ENCODE measurements around the gene SMG6. TPM values are rescaled to one million over a fixed set of nuclear protein-coding genes. Genes with fewer than 3 reads are reported as not detected.

The SMG6 gene
- total and polyA plus RNA-seq, 2 of the 8 experiments (the other 6 are each of a cell fraction or from before 2014, with no cell fraction given): 18.5 to 25.2 TPM

DNA sequence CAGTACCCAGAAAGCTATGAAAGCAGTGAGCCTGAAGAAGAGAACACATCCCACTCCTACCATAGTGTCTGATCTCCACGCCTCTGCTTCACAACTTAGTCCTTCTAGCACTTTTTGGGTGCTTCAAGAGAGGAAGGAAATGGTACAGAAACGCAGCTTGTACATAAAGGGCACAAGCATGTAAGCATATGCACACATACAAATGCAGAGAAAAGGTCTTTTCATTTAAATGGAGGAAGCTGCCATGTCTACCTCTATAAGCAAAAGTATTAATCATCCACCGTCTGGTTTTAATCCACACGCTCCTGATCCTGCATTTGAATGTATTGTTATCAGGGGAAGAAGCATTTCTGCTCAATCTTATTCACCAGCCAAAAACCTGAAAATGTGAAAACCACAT, 148.0 kb downstream of the SMG6 start (continued):
- TF ChIP-seq, protein P1, sequence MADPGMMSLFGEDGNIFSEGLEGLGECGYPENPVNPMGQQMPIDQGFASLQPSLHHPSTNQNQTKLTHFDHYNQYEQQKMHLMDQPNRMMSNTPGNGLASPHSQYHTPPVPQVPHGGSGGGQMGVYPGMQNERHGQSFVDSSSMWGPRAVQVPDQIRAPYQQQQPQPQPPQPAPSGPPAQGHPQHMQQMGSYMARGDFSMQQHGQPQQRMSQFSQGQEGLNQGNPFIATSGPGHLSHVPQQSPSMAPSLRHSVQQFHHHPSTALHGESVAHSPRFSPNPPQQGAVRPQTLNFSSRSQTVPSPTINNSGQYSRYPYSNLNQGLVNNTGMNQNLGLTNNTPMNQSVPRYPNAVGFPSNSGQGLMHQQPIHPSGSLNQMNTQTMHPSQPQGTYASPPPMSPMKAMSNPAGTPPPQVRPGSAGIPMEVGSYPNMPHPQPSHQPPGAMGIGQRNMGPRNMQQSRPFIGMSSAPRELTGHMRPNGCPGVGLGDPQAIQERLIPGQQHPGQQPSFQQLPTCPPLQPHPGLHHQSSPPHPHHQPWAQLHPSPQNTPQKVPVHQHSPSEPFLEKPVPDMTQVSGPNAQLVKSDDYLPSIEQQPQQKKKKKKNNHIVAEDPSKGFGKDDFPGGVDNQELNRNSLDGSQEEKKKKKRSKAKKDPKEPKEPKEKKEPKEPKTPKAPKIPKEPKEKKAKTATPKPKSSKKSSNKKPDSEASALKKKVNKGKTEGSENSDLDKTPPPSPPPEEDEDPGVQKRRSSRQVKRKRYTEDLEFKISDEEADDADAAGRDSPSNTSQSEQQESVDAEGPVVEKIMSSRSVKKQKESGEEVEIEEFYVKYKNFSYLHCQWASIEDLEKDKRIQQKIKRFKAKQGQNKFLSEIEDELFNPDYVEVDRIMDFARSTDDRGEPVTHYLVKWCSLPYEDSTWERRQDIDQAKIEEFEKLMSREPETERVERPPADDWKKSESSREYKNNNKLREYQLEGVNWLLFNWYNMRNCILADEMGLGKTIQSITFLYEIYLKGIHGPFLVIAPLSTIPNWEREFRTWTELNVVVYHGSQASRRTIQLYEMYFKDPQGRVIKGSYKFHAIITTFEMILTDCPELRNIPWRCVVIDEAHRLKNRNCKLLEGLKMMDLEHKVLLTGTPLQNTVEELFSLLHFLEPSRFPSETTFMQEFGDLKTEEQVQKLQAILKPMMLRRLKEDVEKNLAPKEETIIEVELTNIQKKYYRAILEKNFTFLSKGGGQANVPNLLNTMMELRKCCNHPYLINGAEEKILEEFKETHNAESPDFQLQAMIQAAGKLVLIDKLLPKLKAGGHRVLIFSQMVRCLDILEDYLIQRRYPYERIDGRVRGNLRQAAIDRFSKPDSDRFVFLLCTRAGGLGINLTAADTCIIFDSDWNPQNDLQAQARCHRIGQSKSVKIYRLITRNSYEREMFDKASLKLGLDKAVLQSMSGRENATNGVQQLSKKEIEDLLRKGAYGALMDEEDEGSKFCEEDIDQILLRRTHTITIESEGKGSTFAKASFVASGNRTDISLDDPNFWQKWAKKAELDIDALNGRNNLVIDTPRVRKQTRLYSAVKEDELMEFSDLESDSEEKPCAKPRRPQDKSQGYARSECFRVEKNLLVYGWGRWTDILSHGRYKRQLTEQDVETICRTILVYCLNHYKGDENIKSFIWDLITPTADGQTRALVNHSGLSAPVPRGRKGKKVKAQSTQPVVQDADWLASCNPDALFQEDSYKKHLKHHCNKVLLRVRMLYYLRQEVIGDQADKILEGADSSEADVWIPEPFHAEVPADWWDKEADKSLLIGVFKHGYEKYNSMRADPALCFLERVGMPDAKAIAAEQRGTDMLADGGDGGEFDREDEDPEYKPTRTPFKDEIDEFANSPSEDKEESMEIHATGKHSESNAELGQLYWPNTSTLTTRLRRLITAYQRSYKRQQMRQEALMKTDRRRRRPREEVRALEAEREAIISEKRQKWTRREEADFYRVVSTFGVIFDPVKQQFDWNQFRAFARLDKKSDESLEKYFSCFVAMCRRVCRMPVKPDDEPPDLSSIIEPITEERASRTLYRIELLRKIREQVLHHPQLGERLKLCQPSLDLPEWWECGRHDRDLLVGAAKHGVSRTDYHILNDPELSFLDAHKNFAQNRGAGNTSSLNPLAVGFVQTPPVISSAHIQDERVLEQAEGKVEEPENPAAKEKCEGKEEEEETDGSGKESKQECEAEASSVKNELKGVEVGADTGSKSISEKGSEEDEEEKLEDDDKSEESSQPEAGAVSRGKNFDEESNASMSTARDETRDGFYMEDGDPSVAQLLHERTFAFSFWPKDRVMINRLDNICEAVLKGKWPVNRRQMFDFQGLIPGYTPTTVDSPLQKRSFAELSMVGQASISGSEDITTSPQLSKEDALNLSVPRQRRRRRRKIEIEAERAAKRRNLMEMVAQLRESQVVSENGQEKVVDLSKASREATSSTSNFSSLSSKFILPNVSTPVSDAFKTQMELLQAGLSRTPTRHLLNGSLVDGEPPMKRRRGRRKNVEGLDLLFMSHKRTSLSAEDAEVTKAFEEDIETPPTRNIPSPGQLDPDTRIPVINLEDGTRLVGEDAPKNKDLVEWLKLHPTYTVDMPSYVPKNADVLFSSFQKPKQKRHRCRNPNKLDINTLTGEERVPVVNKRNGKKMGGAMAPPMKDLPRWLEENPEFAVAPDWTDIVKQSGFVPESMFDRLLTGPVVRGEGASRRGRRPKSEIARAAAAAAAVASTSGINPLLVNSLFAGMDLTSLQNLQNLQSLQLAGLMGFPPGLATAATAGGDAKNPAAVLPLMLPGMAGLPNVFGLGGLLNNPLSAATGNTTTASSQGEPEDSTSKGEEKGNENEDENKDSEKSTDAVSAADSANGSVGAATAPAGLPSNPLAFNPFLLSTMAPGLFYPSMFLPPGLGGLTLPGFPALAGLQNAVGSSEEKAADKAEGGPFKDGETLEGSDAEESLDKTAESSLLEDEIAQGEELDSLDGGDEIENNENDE (IDR thresholded peaks at IDR 0.05; ENCODE audit: insufficient replicate concordance, low read length): no peak
- no peak for TF ChIP-seq TAF7 (optimal IDR thresholded peaks at IDR 0.05; ENCODE audit: borderline replicate concordance, low read depth, low read length)
- TF ChIP-seq ZNF274 (IDR thresholded peaks at IDR 0.05; ENCODE audit: borderline replicate concordance, extremely low read depth, low read length): no peak
- TF ChIP-seq SIN3A (conservative IDR thresholded peaks at IDR 0.05 in 1 of 2, IDR thresholded peaks at IDR 0.05 in 1 of 2; ENCODE audit: low read depth in 1 of 2, low read length in 2 of 2): no peak
- TF ChIP-seq POLR2AphosphoS5 (IDR thresholded peaks at IDR 0.05; ENCODE audit: low read depth, low read length): no peak
- no peak for TF ChIP-seq KDM1A (IDR thresholded peaks at IDR 0.05; ENCODE audit: borderline replicate concordance, low read length)
